ENCODE results near the gene RFLNA. TPM values are rescaled to one million over a fixed set of nuclear protein-coding genes. Genes with fewer than 3 reads are reported as not detected.

The RFLNA gene
- total RNA-seq, 1 experiment from 2014 or later = 5.4 TPM

DNA sequence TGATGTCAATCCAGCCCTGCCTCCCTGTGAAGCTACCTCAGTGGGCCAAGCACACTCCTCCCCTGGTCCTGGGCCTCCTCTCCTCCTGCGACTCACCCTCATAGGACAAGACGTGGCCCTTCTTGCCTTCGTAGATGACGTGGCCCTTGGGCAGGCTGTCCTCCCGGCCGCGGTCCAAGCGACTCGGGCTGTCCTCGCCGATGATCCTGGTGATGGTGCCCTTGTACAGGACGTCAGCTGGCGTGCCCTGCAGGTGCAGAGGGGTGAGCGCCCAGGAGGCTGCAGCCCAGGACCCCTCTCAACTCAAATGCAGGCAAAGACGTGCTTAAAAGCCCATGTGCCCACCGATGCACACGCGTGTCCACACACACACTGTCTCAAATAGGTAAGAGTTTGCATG, 55.6 kb downstream of the RFLNA start:
- Histone ChIP-seq H3K36me3 (ENCODE audit: control insufficient read depth, insufficient read depth, low read length) (peaks cover 26% of the 10 kb centered on the region), H3K9me3 (ENCODE audit: control insufficient read depth, insufficient read depth, low read depth, low read length) (no peaks in the 10 kb centered on the region)
- CTCF ChIA-PET = no interaction called here

DNA sequence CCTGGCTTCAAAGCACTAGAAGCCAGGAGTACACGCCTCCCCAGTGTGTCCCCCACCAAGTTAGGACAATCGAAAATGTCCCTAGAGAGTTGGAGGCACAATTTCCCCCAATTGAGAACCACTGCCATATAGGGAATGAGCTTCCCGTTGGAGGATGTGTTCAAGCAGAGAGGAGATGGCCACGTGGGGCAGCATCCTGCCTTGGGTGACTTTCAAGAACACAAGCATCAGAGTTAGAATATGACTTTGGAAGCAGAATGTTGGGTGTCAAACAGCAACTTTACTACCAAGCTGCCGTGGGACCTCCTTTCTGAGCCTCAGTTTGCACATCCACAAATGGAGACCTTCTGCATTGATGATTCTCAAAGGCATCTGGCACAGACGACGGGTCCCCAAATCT, 56.5 kb downstream of the RFLNA start:
- peaks cover 26% of the 10 kb centered on the region for H3K36me3 ChIP-seq (ENCODE audit: control insufficient read depth, insufficient read depth, low read length)
- in situ Hi-C loops (cut with HindIII; ENCODE audit: low pct_unique_long_range_greater_than_20kb, low sequenced_read_pairs) = no loop called here

More for the DNA sequence above, 55.6 kb downstream of the RFLNA start:
- BruUV-seq (replicated peaks) = no TSS peak
- Histone ChIP-seq H3K27me3 (ENCODE audit: control insufficient read depth, insufficient read depth, low read length) (no peaks in the 10 kb centered on the region), H3K27ac (ENCODE audit: low read length) (no peak overlapping the region), H3K4me3 (ENCODE audit: low read depth in 2 of 2, low read length in 2 of 2) (no peak overlapping the region), H3K4me1 (ENCODE audit: control insufficient read depth, insufficient read depth, low read length) (no peaks in the 10 kb centered on the region; the same call in none of the 2 replicates)
- TF ChIP-seq, protein P1, sequence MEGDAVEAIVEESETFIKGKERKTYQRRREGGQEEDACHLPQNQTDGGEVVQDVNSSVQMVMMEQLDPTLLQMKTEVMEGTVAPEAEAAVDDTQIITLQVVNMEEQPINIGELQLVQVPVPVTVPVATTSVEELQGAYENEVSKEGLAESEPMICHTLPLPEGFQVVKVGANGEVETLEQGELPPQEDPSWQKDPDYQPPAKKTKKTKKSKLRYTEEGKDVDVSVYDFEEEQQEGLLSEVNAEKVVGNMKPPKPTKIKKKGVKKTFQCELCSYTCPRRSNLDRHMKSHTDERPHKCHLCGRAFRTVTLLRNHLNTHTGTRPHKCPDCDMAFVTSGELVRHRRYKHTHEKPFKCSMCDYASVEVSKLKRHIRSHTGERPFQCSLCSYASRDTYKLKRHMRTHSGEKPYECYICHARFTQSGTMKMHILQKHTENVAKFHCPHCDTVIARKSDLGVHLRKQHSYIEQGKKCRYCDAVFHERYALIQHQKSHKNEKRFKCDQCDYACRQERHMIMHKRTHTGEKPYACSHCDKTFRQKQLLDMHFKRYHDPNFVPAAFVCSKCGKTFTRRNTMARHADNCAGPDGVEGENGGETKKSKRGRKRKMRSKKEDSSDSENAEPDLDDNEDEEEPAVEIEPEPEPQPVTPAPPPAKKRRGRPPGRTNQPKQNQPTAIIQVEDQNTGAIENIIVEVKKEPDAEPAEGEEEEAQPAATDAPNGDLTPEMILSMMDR (IDR thresholded peaks at IDR 0.05) = no peak
- 0 out of 2 replicates have a peak, but pooled peaks have one; percentile 10 for TF ChIP-seq POLR2AphosphoS5 (IDR thresholded peaks at IDR 0.05; ENCODE audit: low read depth, low read length)
- ATAC-seq (no peak), DNase-seq (ENCODE audit: low read depth, low spot score) (no peak)
- intact Hi-C loops (cut with micrococcal nuclease; ENCODE audit: unreplicated experiment) (no loop called here), in situ Hi-C loops (cut with HindIII; ENCODE audit: low pct_unique_long_range_greater_than_20kb, low sequenced_read_pairs) (no loop called here)
- POLR2A ChIA-PET = interaction anchor here (0.5 kb wide), 1 partner anchor 191 kb away, joined by 3 read pairs; no protein-coding TSS in a partner anchor

More for the DNA sequence above, 56.5 kb downstream of the RFLNA start:
- Histone ChIP-seq H3K9me3 (ENCODE audit: control insufficient read depth, insufficient read depth, low read depth, low read length) (no peaks in the 10 kb centered on the region), H3K4me1 (ENCODE audit: control insufficient read depth, insufficient read depth, low read length) (no peaks in the 10 kb centered on the region; the same call in none of the 2 replicates), H3K27ac (ENCODE audit: low read length) (no peak overlapping the region), H3K27me3 (ENCODE audit: control insufficient read depth, insufficient read depth, low read length) (no peaks in the 10 kb centered on the region), H3K4me3 (ENCODE audit: low read depth in 2 of 2, low read length in 2 of 2) (no peak overlapping the region)
- ATAC-seq (no peak), DNase-seq (ENCODE audit: low read depth, low spot score) (no peak)
- POLR2A ChIA-PET = interaction anchor here (0.6 kb wide), 1 partner anchor 36 kb away, joined by 5 read pairs; no protein-coding TSS in a partner anchor
- intact Hi-C loops (cut with micrococcal nuclease; ENCODE audit: unreplicated experiment) = no loop called here
- TF ChIP-seq SIN3A (IDR thresholded peaks at IDR 0.05; ENCODE audit: borderline replicate concordance, insufficient read depth, low read depth, low read length) (no peak), TCF7L2 (IDR thresholded peaks at IDR 0.05; ENCODE audit: low read depth, low read length) (no peak), POLR2AphosphoS5 (IDR thresholded peaks at IDR 0.05; ENCODE audit: low read depth, low read length) (no peak; the same call in 1 of the 2 replicates)
- TF ChIP-seq, protein P2, sequence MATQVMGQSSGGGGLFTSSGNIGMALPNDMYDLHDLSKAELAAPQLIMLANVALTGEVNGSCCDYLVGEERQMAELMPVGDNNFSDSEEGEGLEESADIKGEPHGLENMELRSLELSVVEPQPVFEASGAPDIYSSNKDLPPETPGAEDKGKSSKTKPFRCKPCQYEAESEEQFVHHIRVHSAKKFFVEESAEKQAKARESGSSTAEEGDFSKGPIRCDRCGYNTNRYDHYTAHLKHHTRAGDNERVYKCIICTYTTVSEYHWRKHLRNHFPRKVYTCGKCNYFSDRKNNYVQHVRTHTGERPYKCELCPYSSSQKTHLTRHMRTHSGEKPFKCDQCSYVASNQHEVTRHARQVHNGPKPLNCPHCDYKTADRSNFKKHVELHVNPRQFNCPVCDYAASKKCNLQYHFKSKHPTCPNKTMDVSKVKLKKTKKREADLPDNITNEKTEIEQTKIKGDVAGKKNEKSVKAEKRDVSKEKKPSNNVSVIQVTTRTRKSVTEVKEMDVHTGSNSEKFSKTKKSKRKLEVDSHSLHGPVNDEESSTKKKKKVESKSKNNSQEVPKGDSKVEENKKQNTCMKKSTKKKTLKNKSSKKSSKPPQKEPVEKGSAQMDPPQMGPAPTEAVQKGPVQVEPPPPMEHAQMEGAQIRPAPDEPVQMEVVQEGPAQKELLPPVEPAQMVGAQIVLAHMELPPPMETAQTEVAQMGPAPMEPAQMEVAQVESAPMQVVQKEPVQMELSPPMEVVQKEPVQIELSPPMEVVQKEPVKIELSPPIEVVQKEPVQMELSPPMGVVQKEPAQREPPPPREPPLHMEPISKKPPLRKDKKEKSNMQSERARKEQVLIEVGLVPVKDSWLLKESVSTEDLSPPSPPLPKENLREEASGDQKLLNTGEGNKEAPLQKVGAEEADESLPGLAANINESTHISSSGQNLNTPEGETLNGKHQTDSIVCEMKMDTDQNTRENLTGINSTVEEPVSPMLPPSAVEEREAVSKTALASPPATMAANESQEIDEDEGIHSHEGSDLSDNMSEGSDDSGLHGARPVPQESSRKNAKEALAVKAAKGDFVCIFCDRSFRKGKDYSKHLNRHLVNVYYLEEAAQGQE (IDR thresholded peaks at IDR 0.05; ENCODE audit: insufficient read depth in 1 of 2, low read depth in 2 of 2, low read length in 1 of 2) = no peak
- TF ChIP-seq, protein P1 (IDR thresholded peaks at IDR 0.05) = no peak
- BruUV-seq (replicated peaks) = TSS peak; percentile 30
- CTCF ChIA-PET = interaction anchor here (0.5 to 0.7 kb wide), 4 partner anchors 13 to 375 kb away, joined by 3 to 4 read pairs (median 3); no protein-coding TSS in a partner anchor
